WTC11 (cell line): ENCODE results near the gene LYPD1. TPM values are rescaled to one million over a fixed set of nuclear protein-coding genes. Genes with fewer than 3 reads are reported as not detected.

Experiments used
- ATAC-seq: fragments of 200-7000 bp; cut with Tn5 transposase; 2 replicates; pipeline ENCODE4 v1.10.0; 2021; ENCODE audit warnings: mild to moderate bottlenecking, moderate library complexity
- CTCF ChIA-PET: fragments of 300-600 bp; sonication (Branson Sonifier 250); formaldehyde crosslinking; loops from one replicate; lab custom pipeline; 2021; ENCODE audit warnings: antibody characterized with exemption; lab: Charles Lee
- POLR2A ChIA-PET: fragments of 350-600 bp; sonication (Branson Sonifier 250); formaldehyde crosslinking; loops from one replicate; lab custom pipeline; 2021; ENCODE audit warnings: antibody characterized with exemption; lab: Charles Lee
- DNase-seq: peaks from one replicate; pipeline ENCODE4 v3.0.0; 2021; ENCODE audit warnings: low spot score
- H3K27ac Mint-ChIP-seq: 2 replicates; pipeline ENCODE4 v1.8.0; 2021; ENCODE audit warnings: mixed read lengths
- H3K27me3 Mint-ChIP-seq: 2 replicates; pipeline ENCODE4 v1.8.0; 2021; ENCODE audit warnings: low read depth, mild to moderate bottlenecking, moderate library complexity, mixed read lengths
- H3K36me3 Mint-ChIP-seq: 2 replicates; pipeline ENCODE4 v1.8.0; 2021; ENCODE audit warnings: mixed read lengths
- H3K4me1 Mint-ChIP-seq: 2 replicates; pipeline ENCODE4 v1.8.0; 2022; ENCODE audit warnings: mixed read lengths
- H3K4me3 Mint-ChIP-seq: 2 replicates; pipeline ENCODE4 v1.8.0; 2021; ENCODE audit warnings: mild to moderate bottlenecking, moderate library complexity, mixed read lengths
- H3K9me3 Mint-ChIP-seq: 2 replicates; pipeline ENCODE4 v1.8.0; 2021; ENCODE audit warnings: mixed read lengths
- AFF4 ChIP-seq: sonication (generic); formaldehyde crosslinking; IDR thresholded peaks from 2 replicates; pipeline ENCODE4 v1.8.1; 2023; ENCODE audit warnings: mild to moderate bottlenecking, missing genetic modification reagents, borderline replicate concordance
- ATF2 ChIP-seq: sonication (generic); formaldehyde crosslinking; IDR thresholded peaks from 2 replicates; pipeline ENCODE4 v1.8.1; 2022; ENCODE audit warnings: low read depth, missing genetic modification reagents, borderline replicate concordance
- CREM ChIP-seq: sonication (generic); formaldehyde crosslinking; IDR thresholded peaks from 2 replicates; pipeline ENCODE4 v1.8.1; 2022; ENCODE audit warnings: mild to moderate bottlenecking, missing genetic modification reagents, moderate library complexity
- ELF4 ChIP-seq: sonication (generic); formaldehyde crosslinking; IDR thresholded peaks from 2 replicates; pipeline ENCODE4 v1.8.1; 2022; ENCODE audit warnings: low read depth, mild to moderate bottlenecking, moderate library complexity, missing genetic modification reagents
- ETV6 ChIP-seq: sonication (generic); formaldehyde crosslinking; IDR thresholded peaks from 2 replicates; pipeline ENCODE4 v1.8.1; 2022; ENCODE audit warnings: mild to moderate bottlenecking, missing genetic modification reagents
- GTF2I ChIP-seq: fragments of 250-450 bp; sonication (Bioruptor Pico); conservative IDR thresholded peaks from 2 replicates; pipeline ENCODE4 v1.4.0; 2021; ENCODE audit warnings: mild to moderate bottlenecking
- NFATC4 ChIP-seq: fragments of 250-450 bp; sonication (Bioruptor Pico); IDR thresholded peaks from 2 replicates; pipeline ENCODE4 v1.9.0; 2021; ENCODE audit warnings: mild to moderate bottlenecking
- NFE2L1 ChIP-seq: sonication (generic); formaldehyde crosslinking; IDR thresholded peaks from 2 replicates; pipeline ENCODE4 v1.8.1; 2023; ENCODE audit warnings: missing genetic modification reagents
- NFYB ChIP-seq: sonication (generic); formaldehyde crosslinking; conservative IDR thresholded peaks from 2 replicates; pipeline ENCODE4 v1.8.0; 2022; ENCODE audit warnings: low read depth, missing genetic modification reagents
- RORB ChIP-seq: fragments of 250-450 bp; sonication (Bioruptor Pico); IDR thresholded peaks from 2 replicates; pipeline ENCODE4 v1.9.0; 2021; ENCODE audit warnings: mild to moderate bottlenecking
- SOX15 ChIP-seq: fragments of 250-450 bp; sonication (Bioruptor Pico); IDR thresholded peaks from 2 replicates; pipeline ENCODE4 v1.9.0; 2021; ENCODE audit warnings: mild to moderate bottlenecking
- TCF7 ChIP-seq: sonication (generic); formaldehyde crosslinking; IDR thresholded peaks from 2 replicates; pipeline ENCODE4 v1.8.0; 2022; ENCODE audit warnings: mild to moderate bottlenecking, low read depth, missing genetic modification reagents, moderate library complexity
- ZNF138 ChIP-seq: sonication (generic); formaldehyde crosslinking; conservative IDR thresholded peaks from 2 replicates; pipeline ENCODE4 v1.8.1; 2022; ENCODE audit warnings: mild to moderate bottlenecking, moderate library complexity, missing genetic modification reagents
- ZNF416 ChIP-seq: fragments of 250-450 bp; sonication (Bioruptor Pico); IDR thresholded peaks from 2 replicates; pipeline ENCODE4 v1.9.0; 2021; ENCODE audit warnings: mild to moderate bottlenecking, inconsistent platforms
- ZNF425 ChIP-seq: fragments of 250-450 bp; sonication (Bioruptor Pico); conservative IDR thresholded peaks from 2 replicates; pipeline ENCODE4 v1.9.0; 2021; ENCODE audit warnings: mild to moderate bottlenecking
- ZSCAN18 ChIP-seq: fragments of 250-450 bp; sonication (Bioruptor Pico); IDR thresholded peaks from 2 replicates; pipeline ENCODE4 v2.1.2; 2022; ENCODE audit warnings: mild to moderate bottlenecking, moderate library complexity
- total RNA-seq: library from RNA; stranded (reverse); gene quantifications from 3 replicates; pipeline ENCODE4 v1.2.3, GENCODE V29; 2021
- TF ChIP-seq, protein P1 (sequence below): sonication (generic); formaldehyde crosslinking; IDR thresholded peaks from 2 replicates; pipeline ENCODE4 v1.8.0; 2022; ENCODE audit warnings: mild to moderate bottlenecking, missing genetic modification reagents
- TF ChIP-seq, protein P2 (sequence below): sonication (generic); formaldehyde crosslinking; IDR thresholded peaks from 2 replicates; pipeline ENCODE4 v1.8.1; 2023; ENCODE audit warnings: mild to moderate bottlenecking, moderate library complexity, missing genetic modification reagents
- TF ChIP-seq, protein P3 (sequence below): sonication (generic); formaldehyde crosslinking; conservative IDR thresholded peaks from 2 replicates; pipeline ENCODE4 v1.8.1; 2022; ENCODE audit warnings: mild to moderate bottlenecking, missing genetic modification reagents

The LYPD1 gene
- total RNA-seq, 1 experiment from 2014 or later, result 2.8 TPM

GRCh38 chr2:132664096-132664495, 5.9 kb downstream of the LYPD1 start:
- H3K27ac Mint-ChIP-seq, result no peak overlapping the region
- ATAC-seq (no peak), DNase-seq (no peak)
- H3K36me3 Mint-ChIP-seq, result no peaks in the 10 kb centered on the region
- peaks cover 37% of the 10 kb centered on the region for H3K27me3 Mint-ChIP-seq
- H3K4me3 Mint-ChIP-seq, result no peak overlapping the region
- H3K9me3 Mint-ChIP-seq, result no peaks in the 10 kb centered on the region
- POLR2A ChIA-PET, result no interaction called here
- CTCF ChIA-PET, result interaction anchor here (1.3 to 1.6 kb wide), 2 partner anchors 13 to 117 kb away, joined by 3 to 4 read pairs; no protein-coding TSS in a partner anchor
- TF ChIP-seq ZNF425 (no peak), NFYB (CRISPR knock-in tag) (no peak), SOX15 (CRISPR knock-in tag) (no peak), ATF2 (CRISPR knock-in tag) (no peak), CREM (no peak), ETV6 (no peak), GTF2I (no peak), AFF4 (no peak)
- TF ChIP-seq, protein P1, sequence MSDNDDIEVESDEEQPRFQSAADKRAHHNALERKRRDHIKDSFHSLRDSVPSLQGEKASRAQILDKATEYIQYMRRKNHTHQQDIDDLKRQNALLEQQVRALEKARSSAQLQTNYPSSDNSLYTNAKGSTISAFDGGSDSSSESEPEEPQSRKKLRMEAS (CRISPR knock-in tag), result no peak
- TF ChIP-seq, protein P2, sequence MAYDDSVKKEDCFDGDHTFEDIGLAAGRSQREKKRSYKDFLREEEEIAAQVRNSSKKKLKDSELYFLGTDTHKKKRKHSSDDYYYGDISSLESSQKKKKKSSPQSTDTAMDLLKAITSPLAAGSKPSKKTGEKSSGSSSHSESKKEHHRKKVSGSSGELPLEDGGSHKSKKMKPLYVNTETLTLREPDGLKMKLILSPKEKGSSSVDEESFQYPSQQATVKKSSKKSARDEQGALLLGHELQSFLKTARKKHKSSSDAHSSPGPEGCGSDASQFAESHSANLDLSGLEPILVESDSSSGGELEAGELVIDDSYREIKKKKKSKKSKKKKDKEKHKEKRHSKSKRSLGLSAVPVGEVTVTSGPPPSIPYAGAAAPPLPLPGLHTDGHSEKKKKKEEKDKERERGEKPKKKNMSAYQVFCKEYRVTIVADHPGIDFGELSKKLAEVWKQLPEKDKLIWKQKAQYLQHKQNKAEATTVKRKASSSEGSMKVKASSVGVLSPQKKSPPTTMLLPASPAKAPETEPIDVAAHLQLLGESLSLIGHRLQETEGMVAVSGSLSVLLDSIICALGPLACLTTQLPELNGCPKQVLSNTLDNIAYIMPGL, result no peak
- TF ChIP-seq, protein P3, sequence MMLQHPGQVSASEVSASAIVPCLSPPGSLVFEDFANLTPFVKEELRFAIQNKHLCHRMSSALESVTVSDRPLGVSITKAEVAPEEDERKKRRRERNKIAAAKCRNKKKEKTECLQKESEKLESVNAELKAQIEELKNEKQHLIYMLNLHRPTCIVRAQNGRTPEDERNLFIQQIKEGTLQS (CRISPR knock-in tag), result no peak
- peaks cover 22% of the 10 kb centered on the region for H3K4me1 Mint-ChIP-seq

DNA sequence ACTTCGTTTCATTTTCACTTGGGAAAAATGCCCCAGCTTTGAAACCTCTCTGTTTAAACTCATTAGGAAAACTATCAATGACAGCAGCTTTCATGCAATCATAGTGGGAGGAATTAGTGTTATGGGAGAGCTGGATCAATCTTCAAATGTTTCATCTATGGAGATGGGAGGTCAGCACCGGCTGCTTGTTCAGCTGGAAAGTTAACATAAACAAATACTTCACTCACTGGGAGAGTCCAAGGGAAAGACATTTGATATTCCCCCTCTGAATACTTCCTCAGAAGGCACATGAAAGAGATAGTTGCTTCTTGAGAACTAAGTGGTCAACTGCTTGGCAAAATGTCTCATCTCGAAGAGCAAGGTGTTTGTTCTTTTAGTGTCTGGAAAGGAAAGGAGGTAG, 7.3 kb downstream of the LYPD1 start:
- POLR2A ChIA-PET, result no interaction called here
- Mint-ChIP-seq H3K4me1 (peaks cover 12% of the 10 kb centered on the region), H3K27ac (no peak overlapping the region), H3K9me3 (no peaks in the 10 kb centered on the region), H3K36me3 (no peaks in the 10 kb centered on the region), H3K27me3 (peaks cover 23% of the 10 kb centered on the region), H3K4me3 (no peak overlapping the region)
- no peak for DNase-seq
- CTCF ChIA-PET, result interaction anchor here (1.3 kb wide), 1 partner anchor 11 kb away, joined by 4 read pairs; no protein-coding TSS in a partner anchor
- ATAC-seq, result no peak
- no peak for TF ChIP-seq GTF2I
- no peak for TF ChIP-seq ZNF416
- TF ChIP-seq RORB (CRISPR knock-in tag), result no peak
- no peak for TF ChIP-seq NFATC4 (CRISPR knock-in tag)
- TF ChIP-seq TCF7 (CRISPR knock-in tag), result no peak
- TF ChIP-seq ELF4 (CRISPR knock-in tag), result no peak
- TF ChIP-seq NFE2L1 (CRISPR knock-in tag), result no peak
- TF ChIP-seq ZSCAN18 (CRISPR knock-in tag), result no peak
- TF ChIP-seq NFYB (CRISPR knock-in tag), result no peak
- TF ChIP-seq ZNF138 (CRISPR knock-in tag), result no peak
